ENCODE data around the gene LRRC71.

Gene LRRC71

DNA sequence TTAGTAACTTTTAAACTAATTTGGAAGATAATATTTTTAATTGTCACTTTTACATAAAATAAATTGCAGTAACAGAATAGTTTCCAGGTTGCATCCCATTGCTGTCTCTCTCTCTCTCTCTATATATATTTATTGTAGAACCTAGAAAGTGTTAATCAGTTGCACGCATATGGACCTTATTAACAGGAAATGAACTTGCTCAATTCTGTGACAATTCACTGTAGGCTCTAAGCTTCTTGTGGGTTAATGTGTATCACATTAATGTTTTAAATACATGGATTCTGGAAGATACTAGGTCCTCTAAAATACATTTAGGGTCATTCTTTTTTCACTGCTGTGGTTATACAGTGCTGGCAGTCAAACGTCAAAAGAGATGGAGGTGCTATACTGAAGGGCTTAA lies 33.1 kb downstream of the LRRC71 start:
- no peak for DNase-seq

DNA sequence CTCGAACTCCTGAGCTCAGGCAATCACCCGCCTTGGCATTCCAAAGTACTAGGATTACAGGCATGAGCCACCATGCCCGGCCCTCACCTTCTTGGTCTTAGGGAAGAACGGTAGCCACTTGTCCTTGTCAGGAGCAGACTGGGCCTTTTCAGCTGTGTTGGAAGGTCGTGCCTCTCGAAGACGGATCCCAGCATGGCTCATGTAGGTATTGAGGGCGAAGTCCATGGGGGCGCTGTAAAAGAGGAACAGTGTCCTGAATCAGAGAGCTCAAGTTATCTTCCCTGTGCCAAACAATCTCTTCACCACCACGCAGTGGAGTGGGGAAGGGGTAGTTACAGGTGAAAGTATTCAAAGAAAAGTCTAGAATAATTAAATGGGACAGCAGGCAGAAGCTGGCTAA lies 35.9 kb downstream of the LRRC71 start:
- DNase-seq: no peak

DNA sequence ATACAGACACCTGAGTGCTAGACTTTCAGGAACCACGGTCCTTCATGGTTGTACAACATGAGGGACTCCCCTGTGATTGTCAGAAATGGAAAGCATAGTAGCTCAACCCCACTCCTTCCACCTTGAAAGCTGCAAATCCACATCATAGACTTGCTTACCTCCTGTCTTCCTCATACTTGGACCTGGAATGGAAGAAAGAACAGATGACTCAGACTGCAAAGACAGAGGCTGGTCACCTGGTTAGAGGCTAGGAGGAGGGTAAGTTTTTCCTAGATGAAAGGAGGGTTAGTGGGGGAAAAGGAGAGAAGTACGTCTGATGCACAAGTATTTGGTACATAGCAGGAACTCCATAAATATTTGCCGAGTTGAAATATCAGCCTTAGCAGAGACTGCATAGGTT lies 37.2 kb downstream of the LRRC71 start:
- DNase-seq: no peak

DNA sequence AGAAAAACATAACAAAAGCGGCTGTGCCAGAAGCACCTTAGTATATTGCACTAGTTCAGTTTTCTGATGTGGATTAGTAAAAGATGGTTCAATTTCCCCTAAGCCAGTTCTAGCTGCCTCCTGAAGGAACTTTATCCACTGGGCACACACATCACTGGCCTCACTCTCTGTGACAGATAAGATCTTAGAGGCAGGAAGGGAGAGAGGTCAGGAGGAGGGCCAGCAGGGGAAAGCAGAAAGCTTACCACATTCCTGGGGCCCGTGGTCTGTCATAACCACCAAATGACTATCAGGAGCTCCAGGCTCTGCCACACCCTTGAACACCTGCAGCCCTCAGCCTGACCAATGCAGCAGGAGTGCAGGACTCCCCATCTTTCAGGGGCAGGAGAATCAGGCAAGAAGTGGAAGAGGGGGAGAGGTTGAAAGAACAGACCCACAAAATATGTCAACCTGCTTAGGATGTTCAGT lies 37.8 kb downstream of the LRRC71 start:
- no peak for DNase-seq

DNA sequence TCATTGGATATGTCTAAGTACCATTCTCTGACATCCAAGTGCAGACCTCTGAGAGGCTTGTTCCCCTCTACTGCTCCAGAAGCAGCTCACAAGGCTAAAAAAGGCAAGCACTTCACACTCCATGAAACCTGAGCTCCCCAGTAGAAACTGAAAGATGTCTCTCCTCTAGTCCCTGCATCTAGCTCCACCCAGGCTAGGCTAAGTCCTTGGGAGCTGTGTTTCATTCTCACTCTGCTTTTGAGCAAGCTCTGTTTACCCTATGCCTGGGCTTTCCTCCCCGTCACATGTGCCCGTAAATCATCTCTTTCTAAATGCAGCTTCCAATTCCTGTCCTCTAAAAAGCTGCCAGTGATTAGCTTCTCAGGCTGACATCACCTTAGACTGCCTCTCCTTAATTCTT lies 39.0 kb downstream of the LRRC71 start:
- DNase-seq: no peak

DNA sequence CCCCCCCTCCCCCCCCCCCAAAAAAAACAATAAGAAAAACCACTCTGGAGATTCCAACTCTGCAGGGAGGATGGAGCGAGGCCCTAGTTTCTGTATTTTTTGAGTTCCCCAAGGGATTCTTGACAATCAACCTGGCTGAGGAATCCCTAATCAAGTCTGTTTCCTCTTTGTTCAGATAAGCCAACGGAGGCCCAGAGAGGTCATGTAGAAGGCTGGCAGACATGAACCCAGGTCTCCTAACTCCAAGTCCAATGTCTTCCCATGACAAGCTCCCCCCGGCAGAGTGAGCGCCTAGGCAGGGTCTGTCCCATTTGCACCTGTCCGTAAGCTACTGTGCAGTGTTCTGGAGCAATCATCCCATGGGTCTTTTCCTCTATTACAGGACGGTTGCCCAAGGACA lies 39.5 kb downstream of the LRRC71 start:
- no peak for DNase-seq

DNA sequence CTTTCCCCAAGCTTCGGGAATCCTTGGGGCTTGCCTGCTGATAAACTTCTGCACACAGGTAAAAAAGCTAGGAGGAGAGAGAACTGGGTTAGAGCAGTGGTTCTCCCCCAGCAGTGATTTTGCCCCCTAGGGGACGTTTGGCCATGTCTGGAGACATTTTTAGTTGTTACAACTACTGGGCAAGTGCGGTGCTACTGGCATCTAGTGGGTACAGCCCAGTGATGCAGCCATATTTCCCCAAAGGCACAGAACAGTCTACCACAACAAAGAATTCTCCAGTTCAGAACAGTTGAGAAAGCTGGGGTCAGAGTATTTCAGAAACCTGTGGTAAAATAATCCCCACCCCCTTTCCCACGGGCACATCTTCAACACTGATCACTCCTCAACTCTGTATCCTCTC lies 41.3 kb downstream of the LRRC71 start:
- no peak for DNase-seq

DNA sequence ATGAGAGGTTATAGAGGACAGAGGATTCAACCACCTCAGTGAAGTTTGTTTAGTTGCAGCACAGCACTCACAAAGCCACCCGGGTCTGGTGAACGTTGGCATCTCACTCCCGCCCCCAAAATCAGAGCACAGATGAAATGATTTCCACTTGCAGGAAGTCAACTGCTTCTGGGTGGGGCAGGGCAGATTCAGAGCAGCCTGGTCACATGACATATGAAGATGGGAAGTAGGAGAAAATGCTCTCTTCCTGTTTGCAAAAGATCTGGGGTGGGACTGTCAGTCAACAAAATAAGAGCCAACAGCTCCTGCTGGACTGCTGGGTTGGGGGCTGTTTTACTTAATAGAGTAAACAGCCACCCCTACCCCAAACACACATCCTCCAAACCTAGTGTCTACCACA lies 43.2 kb downstream of the LRRC71 start:
- DNase-seq: no peak

DNA sequence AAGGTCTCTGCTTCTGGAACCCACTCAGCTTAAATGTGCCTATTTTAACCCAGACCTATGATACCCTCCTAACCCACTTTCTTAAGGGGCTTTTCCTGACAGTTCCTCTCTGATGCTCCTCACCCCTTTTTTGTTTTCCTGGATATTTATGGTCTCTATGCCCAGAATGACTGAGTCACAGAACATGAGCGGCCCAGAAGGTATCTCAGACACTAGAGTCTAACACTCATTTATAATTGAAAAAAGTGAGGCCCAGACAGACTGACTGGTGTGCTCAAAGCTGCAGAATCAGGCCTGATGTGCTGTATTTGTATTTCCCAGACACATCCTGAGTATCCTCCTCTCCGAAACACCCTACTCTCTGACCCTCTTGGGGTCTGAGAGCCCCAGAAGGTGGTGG lies 44.0 kb downstream of the LRRC71 start:
- DNase-seq: no peak

DNA sequence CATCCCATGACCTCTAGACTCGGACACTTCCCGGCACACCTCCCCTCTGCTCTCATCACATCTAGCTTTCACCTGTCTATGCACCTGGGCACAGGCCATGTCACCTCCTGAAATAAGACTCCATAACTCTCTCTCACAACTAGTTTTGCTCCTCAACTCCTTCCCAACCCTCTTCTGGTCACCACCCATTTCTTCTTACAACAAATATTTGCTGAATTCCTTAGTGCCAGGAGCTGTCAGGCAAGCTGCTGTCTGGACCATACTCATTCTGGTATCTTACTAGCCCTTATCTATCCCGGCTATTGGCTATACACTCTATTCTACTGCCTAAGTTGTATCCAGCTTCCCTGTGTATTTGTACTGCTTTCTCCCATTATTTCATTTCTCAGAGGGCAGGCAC lies 49.1 kb downstream of the LRRC71 start:
- DNase-seq: no peak

DNA sequence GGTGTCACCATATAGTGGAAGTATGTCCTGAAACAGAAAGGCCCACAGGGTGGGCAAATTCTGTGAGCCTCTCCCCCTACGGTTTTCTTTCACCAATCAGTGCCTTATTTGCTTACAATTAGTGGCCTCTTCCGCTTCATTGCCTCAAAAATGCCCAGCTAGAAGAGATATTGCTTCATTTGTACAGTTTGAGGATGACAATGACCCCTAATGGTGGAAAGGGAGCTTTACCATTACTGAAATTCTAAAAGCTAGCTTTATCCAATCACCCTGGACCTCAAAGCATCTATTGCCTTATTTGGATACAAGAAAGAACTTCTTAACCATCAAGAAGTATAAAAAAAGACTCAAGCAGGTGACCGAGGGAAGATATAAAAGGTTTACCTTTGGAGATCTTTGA lies 49.6 kb downstream of the LRRC71 start:
- no peak for DNase-seq

DNA sequence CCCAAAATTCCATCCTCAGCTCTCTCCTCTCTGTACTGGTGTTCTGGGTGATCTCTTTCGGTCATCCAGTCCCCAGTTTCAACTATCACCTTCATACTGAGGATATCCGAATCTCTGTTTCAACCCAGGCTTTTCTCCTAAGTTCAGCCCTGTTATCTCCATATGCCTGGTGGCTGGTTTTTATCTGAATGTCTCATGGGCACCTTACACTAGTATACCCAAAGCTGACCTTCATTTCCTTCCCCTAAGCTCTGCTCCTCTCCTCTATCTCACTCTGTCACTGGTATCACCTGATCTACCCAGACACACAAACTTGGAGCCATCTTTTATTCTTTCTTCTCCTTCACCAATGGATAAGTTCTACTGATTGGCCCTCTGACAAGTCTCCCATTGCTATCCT lies 53.0 kb downstream of the LRRC71 start:
- DNase-seq: no peak

DNA sequence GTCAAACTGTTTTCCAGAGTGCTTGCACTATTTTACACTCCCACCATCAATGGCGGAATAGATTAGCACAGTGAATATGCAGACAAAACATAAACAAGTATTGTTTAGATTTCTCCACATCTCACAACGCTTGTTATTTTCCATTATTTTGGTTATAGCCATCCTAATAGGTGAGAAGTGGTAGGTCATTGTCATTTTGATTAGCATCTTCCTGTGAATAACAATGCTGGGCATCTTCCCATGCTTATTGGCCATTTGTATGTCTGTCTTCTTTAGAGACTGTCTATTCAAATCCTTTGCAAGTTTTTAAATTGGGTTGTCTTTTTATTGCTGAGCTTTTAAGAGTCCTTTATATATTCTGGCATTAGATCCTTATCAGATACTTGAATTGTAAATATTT lies 54.7 kb downstream of the LRRC71 start:
- no peak for DNase-seq

DNA sequence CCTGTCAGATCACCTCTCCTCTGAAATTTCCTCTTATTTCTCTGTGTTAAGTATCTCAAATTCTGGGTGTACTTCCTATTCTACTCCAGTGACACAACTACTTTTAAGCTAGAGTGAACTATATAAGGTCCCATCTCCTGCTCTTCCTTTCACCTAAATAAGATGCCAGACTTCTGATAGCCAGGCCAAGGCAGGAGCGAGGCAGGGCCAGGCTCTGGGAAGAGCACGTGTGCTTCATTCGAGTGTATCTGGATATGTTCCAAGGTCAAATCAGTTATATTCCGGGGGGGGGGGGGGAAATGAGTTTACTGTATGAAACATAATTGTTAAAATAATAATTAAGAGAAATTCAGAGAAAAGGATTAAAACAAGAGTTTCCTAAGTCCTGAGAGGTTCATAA lies 60.1 kb downstream of the LRRC71 start:
- no peak for DNase-seq

Data from cerebellar nuclear complex (tissue), 1 donor.